ENCODE data around the gene PPARD.

- TF ChIP-seq POLR2A (IDR thresholded peaks at IDR 0.05), result no peak
- TF ChIP-seq CTCF (IDR thresholded peaks at IDR 0.05), result no peak
Observed at GRCh38 chr6:35362200-35362599, 19.8 kb downstream of the PPARD start.

All from adrenal gland (tissue), 5 donors.